Ramos (cell line): ENCODE data around the gene GOT1.

Experiments
- in situ Hi-C: fragments of 300-500 bp; cut with MboI; formaldehyde crosslinking; loops from one replicate; pipeline ENCODE4 v1.14.3; 2022; ENCODE audit warnings: low sequenced_read_pairs; ENCODE audit not compliant: unreplicated experiment

Gene GOT1

GRCh38 chr10:99430451-99431189 is at the start of gene GOT1:
Gene GOT1, minus strand, starts transcription at chr10:99430624. Its CDS starts 59 bp downstream, at chr10:99430565.
- in situ Hi-C loops, result no loop called here

- in situ Hi-C loops, result no loop called here
Observed at GRCh38 chr10:99470327-99470726, 39.9 kb upstream of the GOT1 start.

- in situ Hi-C loops, result no loop called here
Observed at GRCh38 chr10:99467236-99467999, 37.0 kb upstream of the GOT1 start.

GRCh38 chr10:99466632-99467223 is 36.3 kb upstream of the GOT1 start:
- in situ Hi-C loops, result no loop called here

GRCh38 chr10:99461230-99461629 is 30.8 kb upstream of the GOT1 start:
- in situ Hi-C loops, result no loop called here

GRCh38 chr10:99460070-99460469 is 29.6 kb upstream of the GOT1 start:
- in situ Hi-C loops, result no loop called here

- in situ Hi-C loops, result no loop called here
Observed at GRCh38 chr10:99459217-99459616, 28.8 kb upstream of the GOT1 start.

- in situ Hi-C loops, result no loop called here
Observed at GRCh38 chr10:99457813-99458212, 27.4 kb upstream of the GOT1 start.

GRCh38 chr10:99456931-99457288 is 26.5 kb upstream of the GOT1 start:
- in situ Hi-C loops, result no loop called here

- in situ Hi-C loops, result no loop called here
Observed at GRCh38 chr10:99456207-99456930, 25.9 kb upstream of the GOT1 start.

- in situ Hi-C loops, result no loop called here
Observed at GRCh38 chr10:99451981-99452380, 21.6 kb upstream of the GOT1 start.

GRCh38 chr10:99451499-99451788 is 21.0 kb upstream of the GOT1 start:
- in situ Hi-C loops, result no loop called here

GRCh38 chr10:99450624-99451498 is 20.4 kb upstream of the GOT1 start:
- in situ Hi-C loops, result no loop called here

GRCh38 chr10:99450156-99450555 is 19.7 kb upstream of the GOT1 start:
- in situ Hi-C loops, result no loop called here

GRCh38 chr10:99449023-99449422 is 18.6 kb upstream of the GOT1 start:
- in situ Hi-C loops, result no loop called here

- in situ Hi-C loops, result no loop called here
Observed at GRCh38 chr10:99444383-99445045, 14.1 kb upstream of the GOT1 start.

- in situ Hi-C loops, result no loop called here
Observed at GRCh38 chr10:99443500-99443899, 13.1 kb upstream of the GOT1 start.

- in situ Hi-C loops, result no loop called here
Observed at GRCh38 chr10:99442394-99442793, 12.0 kb upstream of the GOT1 start.

- in situ Hi-C loops, result no loop called here
Observed at GRCh38 chr10:99438890-99439289, 8.5 kb upstream of the GOT1 start.
